OCI-LY7 (cell line): ENCODE data around the gene CDKL1. TPM values are rescaled to one million over a fixed set of nuclear protein-coding genes. Genes with fewer than 3 reads are reported as not detected.

Source experiments
- BruUV-seq: library from RNA; stranded (reverse); fragments of 400-500 nt; replicated peaks from 2 replicates; lab custom pipeline; 2021; lab: Mats Ljungman, UMichigan
- CTCF ChIA-PET: fragments of 300-600 bp; sonication (Branson Sonifier 250); formaldehyde crosslinking; loops from one replicate; lab custom pipeline; 2022; ENCODE audit warnings: antibody characterized with exemption; ENCODE audit not compliant: unreplicated experiment; lab: Charles Lee
- POLR2A ChIA-PET: fragments of 300-600 bp; sonication (Branson Sonifier 250); formaldehyde crosslinking; loops from one replicate; lab custom pipeline; 2022; ENCODE audit warnings: antibody characterized with exemption; lab: Charles Lee
- DNase-seq: peaks from one replicate; pipeline ENCODE4 v3.0.0-alpha.2; 2015; ENCODE audit warnings: low spot score
- H2AFZ ChIP-seq: fragments of 200-600 bp; sonication (generic), shearing (Covaris generic); 2 replicates; pipeline ENCODE4 v1.6.1; 2014; ENCODE audit warnings: mild to moderate bottlenecking, antibody characterized with exemption, low read length, moderate library complexity
- H3K27ac ChIP-seq: fragments of 200-600 bp; sonication (generic); 2 replicates; pipeline ENCODE4 v1.5.1; 2014; ENCODE audit warnings: mixed run types, low read depth, mild to moderate bottlenecking, moderate library complexity, low read length, inconsistent platforms; ENCODE audit not compliant: poor library complexity, severe bottlenecking
- H3K36me3 ChIP-seq: fragments of 200-600 bp; sonication (generic); 2 replicates; pipeline ENCODE4 v1.6.1; 2014; ENCODE audit warnings: mild to moderate bottlenecking, antibody characterized with exemption, low read length, moderate library complexity, mixed read lengths; ENCODE audit not compliant: insufficient read depth
- H3K4me1 ChIP-seq: fragments of 200-600 bp; sonication (generic); 2 replicates; pipeline ENCODE4 v1.5.1; 2014; ENCODE audit warnings: mild to moderate bottlenecking, low read length; ENCODE audit not compliant: insufficient read depth, poor library complexity, severe bottlenecking
- H3K4me2 ChIP-seq: fragments of 200-600 bp; sonication (generic); 2 replicates; pipeline ENCODE4 v1.6.1; 2014; ENCODE audit warnings: mild to moderate bottlenecking, low read length
- H3K4me3 ChIP-seq: fragments of 200-600 bp; sonication (generic); 2 replicates; pipeline ENCODE4 v1.5.1; 2014; ENCODE audit warnings: mild to moderate bottlenecking, low read depth, low read length; ENCODE audit not compliant: poor library complexity, severe bottlenecking
- H3K79me2 ChIP-seq: fragments of 200-600 bp; sonication (generic); 2 replicates; pipeline ENCODE4 v1.6.1; 2016; ENCODE audit warnings: low read depth, mild to moderate bottlenecking, low read length, moderate library complexity, mixed read lengths; ENCODE audit not compliant: insufficient read depth
- H3K9me2 ChIP-seq: fragments of 200-600 bp; sonication (generic); 2 replicates; pipeline ENCODE4 v1.6.1; 2016; ENCODE audit warnings: mild to moderate bottlenecking, low read length, mixed read lengths; ENCODE audit not compliant: insufficient read depth
- H3K9me3 ChIP-seq: fragments of 200-600 bp; sonication (generic); 2 replicates; pipeline ENCODE4 v1.6.1; 2014; ENCODE audit warnings: mild to moderate bottlenecking, mixed run types, low read length, mixed read lengths
- H4K20me1 ChIP-seq: fragments of 200-600 bp; sonication (generic); 2 replicates; pipeline ENCODE4 v1.6.1; 2014; ENCODE audit warnings: mild to moderate bottlenecking, antibody characterized with exemption, low read length, moderate library complexity, mixed read lengths; ENCODE audit not compliant: insufficient read depth
- EZH2phosphoT487 ChIP-seq: fragments of 200-600 bp; sonication (generic); IDR thresholded peaks from 2 replicates; pipeline ENCODE4 v1.6.1; 2018; ENCODE audit warnings: low read depth, borderline replicate concordance, mild to moderate bottlenecking, mixed run types, antibody characterized with exemption, low read length, moderate library complexity, mixed read lengths
- intact Hi-C: fragments of 100-400 bp; cut with micrococcal nuclease; formaldehyde crosslinking; loops from one replicate; pipeline ENCODE4 v1.10.0; 2022; ENCODE audit not compliant: unreplicated experiment
- total RNA-seq, 2 experiments: library from RNA; depleted of rRNA in 1 of 2; stranded (reverse); fragments of >200 nt in 1 of 2; shearing (Covaris generic) in 1 of 2; gene quantifications; 2 replicates each; pipeline ENCODE4 v1.2.3, GENCODE V29; 2014 to 2022
- TF ChIP-seq, protein P1 (sequence below): fragments of 200-600 bp; sonication (generic); conservative IDR thresholded peaks from 2 replicates; pipeline ENCODE4 v1.5.1; 2014; ENCODE audit warnings: mild to moderate bottlenecking, antibody characterized with exemption, low read length, moderate library complexity, mixed read lengths

CDKL1 gene
- total RNA-seq, 2 experiments from 2014 or later, result 0.09 to 0.36 TPM

DNA sequence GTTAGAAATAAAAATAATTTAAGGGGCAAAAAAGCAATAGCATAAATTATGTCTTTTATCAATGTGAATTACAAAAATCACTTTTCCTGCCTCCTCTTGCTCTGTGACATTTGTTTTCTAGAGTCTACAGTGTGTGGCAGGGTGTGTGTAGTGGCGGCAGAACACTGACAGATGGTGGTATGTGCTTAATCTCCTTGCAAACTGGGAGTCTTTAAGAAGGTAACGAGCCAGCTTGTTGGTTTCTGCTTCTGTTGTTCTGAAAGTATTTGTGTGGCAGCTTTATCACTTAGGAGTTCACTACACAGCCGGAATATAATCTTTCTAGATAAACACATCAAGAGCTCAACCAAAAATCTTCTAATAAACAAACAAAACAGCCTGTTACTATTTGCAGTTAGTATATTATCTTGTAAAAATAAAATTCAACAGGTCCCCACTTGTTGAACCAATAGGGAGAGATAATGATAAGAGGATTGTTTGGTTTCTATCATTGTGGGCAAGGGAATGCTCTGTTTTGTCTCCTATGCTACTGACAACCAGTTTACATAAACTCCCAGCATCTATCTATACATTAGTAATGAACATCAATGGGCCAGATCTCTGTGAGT lies 13.0 kb downstream of the CDKL1 start:
- H3K79me2 ChIP-seq, result no peaks in the 10 kb centered on the region
- H2AFZ ChIP-seq, result no peak overlapping the region
- no peaks in the 10 kb centered on the region for H3K9me3 ChIP-seq
- H4K20me1 ChIP-seq, result no peaks in the 10 kb centered on the region
- DNase-seq, result no peak
- H3K4me1 ChIP-seq, result no peaks in the 10 kb centered on the region
- H3K36me3 ChIP-seq, result no peaks in the 10 kb centered on the region
- H3K27ac ChIP-seq, result no peak overlapping the region
- TF ChIP-seq, protein P1, sequence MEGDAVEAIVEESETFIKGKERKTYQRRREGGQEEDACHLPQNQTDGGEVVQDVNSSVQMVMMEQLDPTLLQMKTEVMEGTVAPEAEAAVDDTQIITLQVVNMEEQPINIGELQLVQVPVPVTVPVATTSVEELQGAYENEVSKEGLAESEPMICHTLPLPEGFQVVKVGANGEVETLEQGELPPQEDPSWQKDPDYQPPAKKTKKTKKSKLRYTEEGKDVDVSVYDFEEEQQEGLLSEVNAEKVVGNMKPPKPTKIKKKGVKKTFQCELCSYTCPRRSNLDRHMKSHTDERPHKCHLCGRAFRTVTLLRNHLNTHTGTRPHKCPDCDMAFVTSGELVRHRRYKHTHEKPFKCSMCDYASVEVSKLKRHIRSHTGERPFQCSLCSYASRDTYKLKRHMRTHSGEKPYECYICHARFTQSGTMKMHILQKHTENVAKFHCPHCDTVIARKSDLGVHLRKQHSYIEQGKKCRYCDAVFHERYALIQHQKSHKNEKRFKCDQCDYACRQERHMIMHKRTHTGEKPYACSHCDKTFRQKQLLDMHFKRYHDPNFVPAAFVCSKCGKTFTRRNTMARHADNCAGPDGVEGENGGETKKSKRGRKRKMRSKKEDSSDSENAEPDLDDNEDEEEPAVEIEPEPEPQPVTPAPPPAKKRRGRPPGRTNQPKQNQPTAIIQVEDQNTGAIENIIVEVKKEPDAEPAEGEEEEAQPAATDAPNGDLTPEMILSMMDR, result no peak
- TF ChIP-seq EZH2phosphoT487, result no peak
- BruUV-seq, result no TSS peak
- H3K4me3 ChIP-seq, result no peak overlapping the region
- ChIA-PET POLR2A (interaction anchor here (0.6 kb wide), 1 partner anchor 876 kb away, joined by 3 read pairs; no protein-coding TSS in a partner anchor), CTCF (no interaction called here)
- intact Hi-C loops, result no loop called here
- no peak overlapping the region for H3K4me2 ChIP-seq
- H3K9me2 ChIP-seq, result no peaks in the 10 kb centered on the region

DNA sequence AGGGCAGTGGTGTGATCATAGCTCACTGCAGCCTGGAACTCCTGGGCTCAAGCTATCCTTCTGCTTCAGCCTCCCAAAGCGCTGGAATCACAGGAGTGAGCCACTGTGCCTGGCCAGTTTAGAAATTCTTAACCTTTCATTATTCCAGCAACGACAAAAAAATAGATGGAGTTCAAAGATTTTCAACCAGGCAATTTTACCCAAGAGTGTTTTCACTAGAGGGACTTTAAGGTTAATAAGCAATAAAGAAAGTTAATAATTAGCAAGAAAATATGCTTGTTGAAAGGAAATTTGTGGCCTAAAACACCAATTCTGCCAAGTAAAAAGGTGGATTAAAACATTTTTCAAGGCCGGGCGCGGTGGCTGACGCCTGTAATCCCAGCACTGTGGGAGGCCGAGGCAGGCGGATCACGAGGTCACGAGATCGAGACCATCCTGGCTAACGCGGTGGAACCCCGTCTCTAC lies 14.8 kb downstream of the CDKL1 start:
- CTCF ChIA-PET, result no interaction called here
- no peak overlapping the region for H3K27ac ChIP-seq
- H3K9me3 ChIP-seq, result no peaks in the 10 kb centered on the region
- H3K4me2 ChIP-seq, result no peak overlapping the region
- H3K36me3 ChIP-seq, result no peaks in the 10 kb centered on the region
- no peaks in the 10 kb centered on the region for H4K20me1 ChIP-seq
- H2AFZ ChIP-seq, result no peak overlapping the region
- H3K9me2 ChIP-seq, result no peaks in the 10 kb centered on the region
- no peaks in the 10 kb centered on the region for H3K4me1 ChIP-seq
- H3K79me2 ChIP-seq, result no peaks in the 10 kb centered on the region
- DNase-seq, result no peak
- BruUV-seq, result no TSS peak
- TF ChIP-seq, protein P1, result no peak
- TF ChIP-seq EZH2phosphoT487, result no peak
- intact Hi-C loops, result no loop called here
- POLR2A ChIA-PET, result interaction anchor here (0.5 kb wide), 1 partner anchor 47 kb away, joined by 5 read pairs; no protein-coding TSS in a partner anchor
- no peak overlapping the region for H3K4me3 ChIP-seq

DNA sequence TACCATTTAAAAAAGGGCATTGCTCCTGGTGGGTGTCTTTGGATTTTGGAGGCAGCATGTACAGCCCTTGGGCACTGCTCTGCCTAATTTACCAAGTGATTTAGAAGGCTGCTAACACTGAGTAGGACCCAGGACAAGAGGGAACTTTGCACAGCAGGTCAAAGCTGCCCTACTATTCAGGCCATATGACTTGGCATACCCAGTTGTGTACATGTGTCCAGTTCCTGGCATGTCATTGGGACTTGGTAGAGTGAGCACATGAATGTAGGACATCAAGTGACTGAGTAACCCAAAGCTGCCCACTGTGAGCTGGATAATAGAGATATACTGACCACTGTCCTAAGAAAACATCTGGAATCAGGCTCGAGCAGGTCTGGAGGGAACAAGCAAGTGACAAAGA lies 15.7 kb downstream of the CDKL1 start:
- ChIA-PET CTCF (no interaction called here), POLR2A (interaction anchor here (0.5 to 0.6 kb wide), 2 partner anchors 46 to 69 kb away, joined by 3 to 5 read pairs; partner anchors contain the start of genes DMAC2L and L2HGDH)

More for the DNA sequence above, 15.7 kb downstream of the CDKL1 start:
- intact Hi-C loops, result no loop called here
- Histone ChIP-seq H2AFZ (no peak overlapping the region), H3K4me3 (no peak overlapping the region), H3K36me3 (no peaks in the 10 kb centered on the region), H4K20me1 (no peaks in the 10 kb centered on the region), H3K9me3 (no peaks in the 10 kb centered on the region), H3K4me2 (no peak overlapping the region), H3K79me2 (no peaks in the 10 kb centered on the region), H3K27ac (no peak overlapping the region), H3K4me1 (no peaks in the 10 kb centered on the region), H3K9me2 (no peaks in the 10 kb centered on the region)
- no peak for DNase-seq
- BruUV-seq, result no TSS peak
- no peak for TF ChIP-seq EZH2phosphoT487
- TF ChIP-seq, protein P1, result no peak
